RPMI8226 (cell line): Measurements from ENCODE around the gene PKLR.
"Not testable (repeated sequence)": the region's sequence is repeated elsewhere in the genome, so short reads cannot be mapped to it uniquely, and the experiment has no call there.

Experiments used
- DNase-seq: peaks from one replicate; pipeline ENCODE4 v3.0.0-alpha.2; 2015

The PKLR gene

DNA sequence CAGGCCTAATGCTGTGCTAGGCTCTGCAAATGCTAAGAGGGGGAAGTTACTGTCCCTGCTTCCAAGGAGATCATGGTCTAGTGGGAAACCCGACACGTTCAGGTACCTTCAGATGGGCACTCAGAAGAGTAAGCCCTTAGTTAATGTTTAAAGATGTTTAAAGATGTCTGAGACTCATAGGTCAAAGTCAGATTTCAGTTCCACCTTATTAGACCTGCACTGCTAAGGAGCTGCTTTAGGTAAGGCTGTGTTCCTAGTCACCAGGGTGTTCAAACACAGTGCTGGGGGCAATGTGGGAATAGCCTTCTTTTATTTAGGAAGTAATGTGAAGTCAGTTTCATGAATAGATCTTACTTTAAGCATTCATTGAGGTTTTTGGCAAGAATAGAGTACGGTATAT, 15.7 kb upstream of the PKLR start:
- no peak for DNase-seq

DNA sequence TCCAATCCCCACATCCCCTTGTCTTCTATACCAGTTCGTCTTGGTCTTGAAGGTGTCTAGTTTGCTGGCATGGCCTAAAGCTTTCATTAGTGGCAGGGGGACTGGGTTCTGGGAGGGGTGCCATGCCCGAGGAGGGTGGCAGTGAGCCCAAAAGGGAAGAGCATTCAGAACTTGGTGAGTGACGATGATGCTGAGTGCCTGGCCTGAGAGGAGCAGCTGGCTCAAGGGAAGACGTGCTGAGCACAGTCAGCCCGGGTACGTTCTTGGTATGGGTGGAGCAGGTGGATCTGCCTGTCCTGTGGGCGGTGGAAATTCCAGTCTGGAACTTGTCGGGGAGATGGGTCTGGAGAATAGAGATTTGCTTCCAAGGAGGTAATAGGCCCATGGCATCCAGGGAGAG, 12.0 kb upstream of the PKLR start:
- DNase-seq, result no peak

DNA sequence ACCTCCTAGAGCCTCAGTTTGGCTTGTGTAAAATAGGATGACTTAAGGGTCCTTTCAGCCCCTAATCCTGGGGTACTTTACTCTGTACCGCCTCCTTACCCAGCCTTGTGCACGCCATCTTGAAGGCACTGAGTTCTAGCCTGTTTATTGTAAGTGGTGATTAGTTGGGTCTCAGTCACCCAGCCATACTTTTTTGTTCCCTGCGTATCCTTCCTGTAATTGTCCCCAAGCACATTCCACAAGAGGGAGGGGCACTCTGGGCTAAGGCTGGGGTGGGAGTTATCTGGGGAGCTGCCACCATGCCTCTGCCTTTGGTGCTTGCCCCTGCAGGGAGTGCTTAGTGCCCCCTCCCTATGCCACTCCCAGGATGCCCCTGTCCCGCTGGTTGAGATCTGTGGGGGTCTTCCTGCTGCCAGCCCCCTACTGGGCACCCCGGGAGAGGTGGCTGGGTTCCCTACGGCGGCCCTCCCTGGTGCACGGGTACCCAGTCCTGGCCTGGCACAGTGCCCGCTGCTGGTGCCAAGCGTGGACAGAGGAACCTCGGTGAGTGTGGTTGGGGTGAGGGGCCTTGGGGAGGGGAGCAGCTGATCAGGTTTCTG, 8.3 kb upstream of the PKLR start:
- peak; percentile 77 for DNase-seq

DNA sequence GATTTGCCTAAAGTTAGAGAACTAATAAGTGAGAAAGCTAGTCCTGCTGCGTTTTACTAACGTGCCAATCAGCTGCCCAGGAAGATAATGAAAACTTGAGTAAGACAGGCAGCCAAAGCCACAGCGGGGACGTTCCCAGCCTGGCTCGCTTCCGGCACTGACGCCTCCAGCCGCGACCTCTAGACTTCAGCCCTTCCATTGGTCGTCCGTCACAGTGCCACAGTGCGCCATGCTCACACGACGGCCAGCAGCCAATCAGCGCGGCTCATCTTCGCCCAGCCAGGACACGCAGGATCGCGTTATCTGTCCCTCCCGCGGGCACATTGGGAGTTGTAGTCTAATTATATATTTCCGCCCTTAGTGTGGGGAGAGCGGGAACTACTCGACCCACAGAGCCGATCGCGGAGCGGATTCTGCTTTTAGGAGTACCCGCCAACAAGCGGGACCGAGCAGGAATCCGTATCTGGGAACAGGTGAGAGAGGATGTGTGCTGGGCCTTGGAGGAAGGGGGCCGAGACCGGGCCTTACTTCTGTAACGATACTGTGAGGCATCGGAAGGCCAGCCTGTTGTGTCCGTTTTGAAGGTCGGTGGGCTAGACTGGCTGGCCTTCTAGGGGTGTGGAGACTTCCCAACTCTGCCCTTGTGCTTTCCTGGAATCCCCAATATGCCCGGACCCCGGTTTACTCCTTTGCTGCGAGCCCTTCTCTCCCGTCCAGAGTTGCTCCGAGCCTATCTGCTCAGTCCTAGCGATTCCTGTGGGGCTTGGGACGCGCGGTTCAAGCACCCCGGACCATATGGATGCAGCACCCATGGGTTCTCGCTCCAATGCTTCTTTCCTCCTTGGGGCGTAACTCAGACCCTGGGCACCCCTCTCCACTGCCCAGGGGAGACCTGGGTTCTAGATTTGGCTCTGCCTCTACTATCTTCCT, 7.5 kb upstream of the PKLR start, which contains the start of gene FDPS:
Gene FDPS, plus strand, starts transcription at position 374 of the 930 bp plus-strand sequence. CDS start 924 bp downstream, outside the sequence.
- peak; percentile 100 for DNase-seq

DNA sequence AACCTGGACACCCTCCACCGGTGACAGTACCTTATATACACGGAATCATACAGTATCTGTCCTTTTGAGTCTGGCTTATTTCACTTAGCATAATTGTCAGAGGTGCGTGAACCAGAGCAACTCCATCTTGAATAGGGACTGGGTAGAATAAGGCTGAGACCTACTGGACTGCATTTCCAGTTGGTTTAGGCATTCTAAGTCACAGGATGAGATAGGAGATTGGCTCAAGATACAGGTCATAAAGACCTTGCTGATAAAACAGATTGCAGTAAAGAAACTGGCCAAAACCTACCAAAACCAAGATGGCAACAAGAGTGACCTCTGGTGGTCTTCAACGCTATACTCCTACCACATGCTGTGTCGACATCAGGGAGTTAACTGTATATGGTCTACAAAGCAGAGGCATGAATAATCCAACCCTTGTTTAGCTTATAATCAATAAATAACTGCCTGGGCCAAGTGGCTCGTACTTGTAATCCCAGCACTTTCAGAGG, 6.1 kb upstream of the PKLR start:
- peak; percentile 36 for DNase-seq

DNA sequence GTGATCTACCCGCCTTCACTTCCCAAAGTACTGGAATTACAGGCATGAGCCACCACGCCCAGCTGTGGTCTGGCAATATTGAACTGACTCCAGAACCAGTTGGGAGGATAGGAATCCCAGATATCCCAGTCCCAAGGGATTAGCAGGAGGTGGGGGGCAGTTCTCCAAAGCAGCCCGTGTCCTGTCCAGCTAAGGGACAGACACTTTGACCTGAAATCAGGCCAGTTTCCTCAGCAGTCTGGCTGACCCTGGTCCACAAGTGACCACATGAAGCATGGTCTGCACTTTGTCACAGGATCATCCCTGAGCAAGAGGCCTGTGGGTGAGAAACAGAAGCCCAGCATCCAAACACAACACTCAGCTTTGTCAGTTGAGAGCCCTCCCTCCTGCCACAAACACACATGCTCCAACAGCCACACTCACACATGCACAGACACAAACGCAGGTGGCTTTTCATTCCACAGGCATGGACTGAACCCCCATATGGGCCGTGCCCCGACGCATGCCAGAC, 4.7 kb upstream of the PKLR start:
- no peak for DNase-seq

DNA sequence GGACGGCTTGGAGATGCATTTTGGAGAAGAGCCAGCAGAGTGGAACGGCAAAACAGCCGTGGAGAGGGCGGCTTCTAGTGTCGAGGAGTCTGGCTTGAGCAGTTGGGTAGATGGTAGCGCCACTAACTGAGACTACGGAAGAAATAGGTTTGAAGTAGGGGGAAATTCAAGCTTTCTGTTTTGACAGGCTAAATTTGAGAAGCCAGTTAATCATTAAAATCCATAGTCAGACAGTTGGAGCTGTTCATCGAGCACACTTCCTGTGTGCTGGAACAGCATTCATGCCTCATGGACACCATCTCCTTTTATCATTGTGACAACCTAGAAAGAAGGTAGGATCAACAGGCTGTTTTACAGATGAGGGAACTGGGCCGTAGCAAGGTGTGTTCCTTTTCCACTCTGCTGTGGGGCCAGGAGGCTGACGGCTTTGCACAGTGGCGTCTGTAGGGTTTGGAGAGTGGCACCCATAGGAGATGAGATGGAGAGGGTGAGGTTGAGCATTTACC, 3.4 kb upstream of the PKLR start:
- no peak for DNase-seq

DNA sequence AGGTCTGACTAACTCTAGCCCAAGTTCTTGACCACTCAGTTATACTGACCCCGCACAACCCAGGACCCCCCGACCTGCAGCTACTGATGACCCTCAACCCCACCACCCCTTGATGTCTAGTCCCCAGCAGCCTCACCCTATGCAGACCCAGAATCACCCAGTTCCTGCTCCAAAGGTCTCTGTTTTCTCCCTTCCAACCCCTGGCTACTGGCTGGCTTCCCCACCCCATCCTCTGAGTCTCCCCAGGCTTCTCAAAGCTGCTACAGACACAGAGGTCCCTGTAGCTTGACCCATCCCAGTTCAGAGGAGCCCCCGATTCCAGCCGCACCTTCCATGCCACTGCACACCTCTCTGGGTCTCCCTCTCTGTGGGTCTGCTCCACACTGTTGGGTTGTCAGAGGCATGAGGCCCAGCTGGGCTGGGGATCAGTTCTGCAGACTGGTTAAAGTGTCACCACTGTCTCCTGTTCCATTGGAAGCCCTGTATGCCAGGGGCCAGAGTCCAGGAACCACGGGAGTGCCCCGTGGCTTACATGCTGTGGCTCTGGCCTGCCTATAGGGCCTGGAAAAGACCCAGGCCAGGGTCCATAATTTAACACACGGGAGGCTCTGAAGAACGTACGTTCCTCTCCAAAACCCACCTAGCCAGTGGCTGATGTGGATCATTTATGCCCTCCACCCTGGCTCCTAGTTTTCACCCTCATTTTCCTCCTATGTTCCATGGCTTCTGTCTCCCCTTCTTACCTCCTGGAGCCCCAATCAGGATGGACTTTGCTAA, 497 bp downstream of the PKLR start:
- no peak for DNase-seq

DNA sequence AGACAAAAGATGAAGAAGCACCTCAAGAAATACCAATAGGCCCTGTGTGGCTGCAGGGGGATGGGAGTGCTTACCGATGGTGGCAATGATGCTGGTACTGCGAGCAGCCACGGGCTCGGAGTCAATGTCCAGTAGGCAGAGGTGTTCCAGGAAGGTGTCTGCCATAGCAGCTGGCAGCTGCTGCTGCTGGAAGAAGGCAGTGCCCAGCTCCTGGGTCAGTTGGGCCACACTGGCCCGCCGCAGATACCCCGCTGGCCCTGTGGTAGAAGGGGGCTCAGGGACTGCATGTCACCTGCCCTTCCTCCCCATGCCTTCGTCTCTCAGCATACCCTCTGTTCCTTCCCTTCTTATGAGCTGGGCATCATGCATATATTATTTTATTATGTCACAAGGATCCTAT, 1.2 kb downstream of the PKLR start:
- no peak for DNase-seq

DNA sequence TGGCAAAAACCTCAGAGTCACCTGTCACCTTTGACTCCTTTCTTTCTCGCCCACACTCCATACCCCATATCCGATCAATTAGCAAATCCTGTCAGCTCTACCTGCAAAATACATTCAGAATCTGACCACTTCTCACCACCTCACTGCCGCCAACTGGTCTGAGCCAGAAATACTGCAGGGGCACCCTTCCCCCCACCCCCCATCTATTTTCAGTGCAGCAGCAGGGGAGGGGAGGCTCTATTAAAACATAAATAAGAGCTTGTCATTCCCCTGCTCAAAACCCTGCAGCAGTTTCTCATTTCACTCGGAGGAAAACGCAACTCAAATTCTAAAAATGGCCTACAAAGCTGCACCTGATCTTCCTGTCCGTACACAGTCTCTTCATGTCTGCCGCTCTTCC, 3.9 kb downstream of the PKLR start:
- DNase-seq, result no peak

DNA sequence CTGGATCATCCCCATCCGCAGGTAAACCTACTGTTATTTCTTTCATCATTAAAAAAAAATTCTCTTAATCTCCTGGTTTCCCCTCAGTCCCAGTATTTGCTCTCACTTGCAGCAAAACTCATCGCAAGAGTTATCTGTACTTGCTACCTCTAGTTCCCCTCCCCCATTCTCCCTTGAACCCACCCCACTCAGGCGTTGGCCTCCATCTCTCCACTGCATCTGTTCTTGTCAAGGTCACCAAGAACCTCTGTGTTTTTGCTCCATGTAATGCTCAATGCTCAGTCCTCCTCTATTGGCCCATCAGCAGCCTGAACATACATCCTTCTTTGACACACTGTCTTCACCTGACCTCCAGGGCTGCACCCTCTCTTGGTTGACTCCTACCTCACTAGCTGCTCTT, 4.6 kb downstream of the PKLR start:
- no peak for DNase-seq

DNA sequence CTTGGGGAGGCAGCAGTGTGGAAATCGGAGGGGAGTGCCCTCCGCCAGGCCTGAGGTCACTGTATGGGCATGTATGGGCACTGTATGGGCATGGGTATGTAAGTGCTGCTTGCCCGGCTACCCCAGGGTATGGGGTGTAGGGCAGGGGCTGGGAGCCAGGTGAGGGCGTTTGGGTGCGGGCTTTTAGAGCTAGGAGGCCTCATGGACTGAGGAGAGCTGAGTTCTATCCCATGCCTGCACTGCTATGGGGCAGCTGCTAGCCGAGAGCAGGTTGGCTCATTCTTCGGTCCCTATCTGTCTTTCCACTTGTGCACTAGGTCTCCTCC, 5.3 kb downstream of the PKLR start:
- DNase-seq, result no peak

DNA sequence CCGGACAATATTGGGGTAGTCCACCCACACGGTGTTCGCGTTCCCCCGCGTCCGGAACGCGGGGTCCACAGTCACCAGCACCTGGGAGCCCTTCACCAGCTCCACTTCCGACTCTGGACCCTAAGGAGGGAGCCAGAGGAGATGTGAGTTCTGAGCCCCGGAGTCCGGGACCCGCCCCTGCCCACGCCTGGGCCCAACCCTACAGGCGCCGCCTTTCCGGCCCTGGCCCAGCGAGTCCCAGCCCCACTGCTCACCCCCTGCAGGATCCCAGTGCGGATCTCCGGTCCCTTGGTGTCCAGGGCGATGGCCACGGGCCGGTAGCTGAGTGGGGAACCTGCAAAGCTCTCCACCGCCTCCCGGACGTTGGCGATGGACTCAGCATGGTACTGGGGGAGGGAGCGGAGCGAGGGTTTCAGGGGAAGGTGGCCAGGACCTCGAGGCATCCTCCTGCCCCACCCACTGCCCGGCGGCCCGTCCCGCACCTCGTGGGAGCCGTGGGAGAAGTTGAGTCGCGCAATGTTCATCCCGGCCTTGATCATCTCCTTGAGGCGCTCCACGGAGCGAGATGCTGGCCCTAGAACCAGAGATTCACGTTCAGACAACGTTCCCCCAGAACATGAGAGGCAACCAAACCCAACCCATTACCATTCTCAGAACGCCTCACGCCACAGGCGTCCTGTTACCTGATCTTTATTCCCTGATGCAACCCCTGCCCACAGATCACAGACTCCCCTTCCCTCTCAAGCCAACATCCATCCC, 5.9 kb downstream of the PKLR start:
- no peak for DNase-seq

DNA sequence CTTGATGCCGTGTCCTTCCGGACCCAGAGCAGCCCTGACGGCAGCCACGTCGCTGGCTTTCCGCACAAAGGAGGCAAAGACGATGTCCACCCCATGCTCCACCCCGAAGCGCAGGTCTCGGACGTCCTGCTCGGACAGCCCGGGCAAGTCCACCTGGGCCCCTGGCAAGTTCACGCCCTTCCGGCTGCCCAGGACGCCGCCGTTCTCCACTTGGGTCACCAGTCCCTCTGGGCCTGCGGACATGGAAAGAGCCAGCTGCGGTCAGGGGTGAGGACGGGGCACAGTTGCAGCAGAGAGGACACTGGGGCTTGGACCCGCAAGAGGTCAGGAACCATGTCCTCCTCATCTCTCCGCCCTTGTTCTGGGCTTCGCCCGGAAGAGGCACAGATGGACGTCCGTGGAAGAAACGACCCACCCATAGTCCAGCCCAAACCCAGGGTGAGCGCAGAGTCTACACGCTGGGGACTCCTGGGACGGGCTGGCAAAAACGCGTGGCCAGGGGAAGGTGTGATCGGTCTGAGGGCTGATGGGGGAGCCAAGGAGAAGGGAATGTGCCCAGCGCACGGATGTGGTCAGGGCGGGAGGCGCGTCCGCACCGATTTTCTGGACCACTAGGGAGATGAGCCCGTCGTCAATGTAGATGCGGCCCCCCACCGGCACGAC, 6.6 kb downstream of the PKLR start:
- DNase-seq, result no peak

DNA sequence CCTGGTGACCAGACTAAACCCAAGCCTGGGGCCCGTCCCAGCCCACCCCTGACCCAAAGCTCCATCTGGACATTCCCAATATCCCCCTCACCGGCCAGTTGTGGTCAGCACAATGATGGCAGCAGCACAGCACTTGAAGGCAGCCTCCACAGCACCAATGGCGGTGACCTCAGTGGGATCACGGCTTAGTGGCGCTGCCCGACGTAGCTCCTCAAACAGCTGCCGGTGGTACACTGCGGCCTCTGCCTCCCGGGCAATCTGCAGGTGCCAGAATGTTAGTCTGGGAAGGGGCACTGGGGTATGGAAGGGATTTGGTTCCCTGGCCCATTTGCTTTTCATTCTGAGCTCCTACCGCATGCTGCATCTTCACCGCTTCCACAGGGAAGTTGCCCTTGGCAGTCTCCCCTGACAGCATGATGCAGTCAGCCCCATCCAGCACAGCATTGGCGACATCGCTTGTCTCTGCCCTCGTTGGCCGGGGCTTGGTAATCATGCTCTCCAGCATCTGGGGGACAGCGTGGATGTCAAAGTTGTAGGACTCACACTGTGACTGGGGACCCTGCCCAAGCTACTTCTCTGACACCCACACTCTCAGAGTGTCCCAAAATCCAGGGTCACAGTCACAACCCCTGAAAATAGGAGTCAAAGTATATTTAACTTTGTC, 8.0 kb downstream of the PKLR start:
- no peak for DNase-seq

DNA sequence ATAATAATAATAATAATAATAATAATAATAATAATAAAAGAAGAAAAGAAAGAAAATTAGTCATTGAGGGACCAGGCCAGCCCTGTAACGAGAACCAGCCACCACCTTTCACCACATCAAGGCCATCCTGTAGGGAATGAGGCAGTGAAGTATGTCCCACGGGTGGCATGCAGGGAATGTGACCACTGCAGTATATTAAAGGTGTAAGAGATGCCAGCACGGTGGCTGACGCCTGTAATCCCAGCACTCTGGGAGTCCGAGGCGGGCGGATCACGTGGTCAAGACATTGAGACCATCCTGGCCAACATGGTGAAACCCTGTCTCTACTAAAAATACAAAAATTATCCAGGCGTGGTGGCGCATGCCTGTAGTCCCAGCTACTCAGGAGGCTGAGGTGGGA, 10.2 kb downstream of the PKLR start:
- not testable (repeated sequence) for DNase-seq

DNA sequence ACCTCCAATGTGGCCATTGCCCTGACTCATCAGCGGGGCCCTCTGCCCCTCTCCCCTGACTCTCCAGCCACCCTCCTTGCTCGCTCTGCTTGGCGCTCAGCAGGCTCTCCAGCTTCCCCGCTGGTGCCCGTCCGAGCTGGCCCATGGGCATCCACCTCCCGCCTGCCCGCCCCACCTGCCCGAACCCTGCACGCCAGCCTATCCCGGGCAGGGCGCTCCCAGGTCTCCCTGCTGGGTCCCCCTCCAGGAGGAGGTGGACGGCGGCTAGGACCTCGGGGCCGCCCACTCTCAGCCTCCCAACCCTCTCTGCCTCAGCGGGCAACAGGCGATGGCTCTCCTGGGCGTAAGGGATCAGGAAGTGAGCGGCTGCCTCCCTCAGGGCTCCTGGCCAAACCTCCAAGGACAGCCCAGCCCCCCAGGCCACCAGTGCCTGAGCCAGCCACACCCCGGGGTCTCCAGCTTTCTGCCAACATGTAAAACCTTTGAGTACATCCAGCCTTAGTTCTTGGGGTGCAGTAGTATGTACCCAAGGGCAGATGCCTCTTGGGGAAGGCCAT, 13.2 kb downstream of the PKLR start:
- no peak for DNase-seq

DNA sequence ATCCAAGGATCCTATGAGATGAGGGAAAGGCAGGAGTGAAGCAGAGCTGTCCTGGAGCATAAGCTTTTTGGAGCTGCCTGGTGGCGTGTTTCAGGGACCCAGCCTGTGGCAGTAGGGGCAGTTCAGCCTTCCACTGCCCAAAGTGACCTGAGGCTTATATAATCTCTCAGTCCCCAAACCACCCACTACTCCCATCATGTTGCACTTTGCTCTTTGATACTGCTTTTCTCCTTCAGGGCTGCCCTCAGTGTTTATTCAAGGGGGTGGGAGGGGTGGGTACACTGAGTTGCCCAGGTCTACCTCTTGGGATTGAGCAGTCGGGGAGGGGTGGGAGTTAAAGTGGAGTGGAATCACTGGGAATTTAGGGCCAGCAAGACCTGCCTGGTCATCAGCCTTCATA, 14.7 kb downstream of the PKLR start:
- DNase-seq, result no peak

DNA sequence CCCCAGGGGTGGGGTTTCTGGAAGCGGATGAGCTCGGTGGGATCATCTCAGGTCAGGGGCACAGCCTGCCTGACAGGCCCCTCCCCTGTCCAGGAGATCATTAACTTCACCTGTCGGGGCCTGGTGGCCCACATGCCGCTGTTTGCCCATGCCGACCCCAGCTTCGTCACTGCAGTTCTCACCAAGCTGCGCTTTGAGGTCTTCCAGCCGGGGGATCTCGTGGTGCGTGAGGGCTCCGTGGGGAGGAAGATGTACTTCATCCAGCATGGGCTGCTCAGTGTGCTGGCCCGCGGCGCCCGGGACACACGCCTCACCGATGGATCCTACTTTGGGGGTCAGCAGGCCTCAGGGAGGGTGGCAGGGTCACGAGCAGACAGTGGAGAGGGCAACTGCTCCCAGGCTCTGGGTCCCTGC, 15.6 kb downstream of the PKLR start:
- no peak for DNase-seq

DNA sequence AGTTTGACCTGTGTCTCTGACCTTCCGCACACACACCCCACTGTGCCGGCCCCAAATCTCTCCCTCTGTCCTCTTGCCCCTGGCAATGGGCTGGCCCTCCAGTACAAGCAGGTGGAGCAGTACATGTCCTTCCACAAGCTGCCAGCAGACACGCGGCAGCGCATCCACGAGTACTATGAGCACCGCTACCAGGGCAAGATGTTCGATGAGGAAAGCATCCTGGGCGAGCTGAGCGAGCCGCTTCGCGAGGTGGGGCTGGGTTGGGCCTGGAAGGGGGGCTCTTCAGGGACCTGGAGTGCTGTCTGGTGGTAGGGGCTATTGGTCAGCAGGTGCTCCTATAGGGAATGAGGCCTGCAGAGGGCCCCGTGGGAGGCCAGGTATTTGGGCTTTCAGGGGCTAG, 16.2 kb downstream of the PKLR start:
- no peak for DNase-seq

DNA sequence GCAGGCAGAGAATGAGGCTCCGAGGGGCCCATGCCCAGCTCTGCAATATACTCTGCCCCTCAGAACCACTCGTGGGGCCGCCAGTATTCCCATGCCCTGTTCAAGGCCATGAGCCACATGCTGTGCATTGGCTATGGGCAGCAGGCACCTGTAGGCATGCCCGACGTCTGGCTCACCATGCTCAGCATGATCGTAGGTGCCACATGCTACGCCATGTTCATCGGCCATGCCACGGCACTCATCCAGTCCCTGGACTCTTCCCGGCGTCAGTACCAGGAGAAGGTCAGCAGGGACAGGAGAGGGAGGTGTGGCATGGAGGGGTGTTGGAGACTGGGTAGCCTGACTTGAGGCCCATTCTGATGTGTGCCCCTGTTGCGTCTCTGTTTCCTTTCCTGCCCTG, 16.8 kb downstream of the PKLR start:
- DNase-seq, result no peak
